K562 (cell line): ENCODE results near the gene MTMR10. TPM values are rescaled to one million over a fixed set of nuclear protein-coding genes. Genes with fewer than 3 reads are reported as not detected.

Source experiments
- ASH1L ChIP-seq: fragments of 450-650 bp; IDR thresholded peaks from 2 replicates; pipeline ENCODE4 v1.6.1; 2018; ENCODE audit warnings: borderline replicate concordance, mild to moderate bottlenecking, low read depth; ENCODE audit not compliant: partially characterized antibody
- HINFP ChIP-seq: fragments of 450-650 bp; conservative IDR thresholded peaks from 2 replicates; pipeline ENCODE4 v1.6.1; 2016; ENCODE audit warnings: missing genetic modification characterization, low read depth, mild to moderate bottlenecking, control low read depth, missing compliant biosample characterization
- HSF4 ChIP-seq: fragments of 250-450 bp; sonication (Bioruptor Pico); IDR thresholded peaks from 2 replicates; pipeline ENCODE4 v2.1.2; 2022; ENCODE audit warnings: mild to moderate bottlenecking, moderate library complexity, borderline replicate concordance
- POLR2AphosphoS5 ChIP-seq: IDR thresholded peaks from 2 replicates; pipeline ENCODE4 v1.6.1; 2011; ENCODE audit warnings: mild to moderate bottlenecking, low read depth, low read length, moderate library complexity; ENCODE audit not compliant: control insufficient read depth, insufficient read depth
- POLR2H ChIP-seq: IDR thresholded peaks from 2 replicates; pipeline ENCODE4 v1.6.1; 2016; ENCODE audit warnings: missing genetic modification characterization, low read depth, mild to moderate bottlenecking, control low read depth, missing compliant biosample characterization, moderate library complexity
- polyA plus RNA-seq, 8 experiments: library from polyadenylated mRNA; depleted of rRNA in 4 of 8; stranded (reverse) in 5 of 8; unstranded in 3 of 8; fragments of >200 nt; fragmentation: Nextera tagmentation in 2 of 8; fragmentation: Illumina TruSeq in 1 of 8; extraction: Ambion mirVana in 2 of 8; extraction: Trizol in 1 of 8; gene quantifications; 2 replicates each; pipeline versions ENCODE4 v1.2.1 to v1.2.3, GENCODE V29; 2011 to 2014; ENCODE audit warnings: inconsistent platforms in 1 of 8, missing spikeins in 1 of 8
- total RNA-seq, 7 experiments: library from RNA; depleted of rRNA in 6 of 7; stranded (reverse); fragments of >200 nt in 6 of 7; fragmentation: Illumina TruSeq in 2 of 7; extraction: Trizol in 2 of 7; gene quantifications; 2 replicates each; pipeline versions ENCODE4 v1.2.1 to v1.2.3, GENCODE V29; 2011 to 2021; ENCODE audit warnings: low replicate concordance in 1 of 7
- TF ChIP-seq, protein P1 (sequence below): IDR thresholded peaks from 2 replicates; pipeline ENCODE4 v1.6.1; 2014; ENCODE audit warnings: antibody characterized with exemption

Gene MTMR10
- total and polyA plus RNA-seq, 9 of the 15 experiments (the other 6 are each of a cell fraction or from before 2014, with no cell fraction given) = 1.6 to 6.8 (median 4.8) TPM

GRCh38 chr15:30958219-30958618 is 33.2 kb downstream of the MTMR10 start (continued):
- TF ChIP-seq HSF4 (CRISPR knock-in tag) (no peak), POLR2H (tag) (no peak), POLR2AphosphoS5 (no peak), ASH1L (no peak), HINFP (tag) (no peak)
- TF ChIP-seq, protein P1, sequence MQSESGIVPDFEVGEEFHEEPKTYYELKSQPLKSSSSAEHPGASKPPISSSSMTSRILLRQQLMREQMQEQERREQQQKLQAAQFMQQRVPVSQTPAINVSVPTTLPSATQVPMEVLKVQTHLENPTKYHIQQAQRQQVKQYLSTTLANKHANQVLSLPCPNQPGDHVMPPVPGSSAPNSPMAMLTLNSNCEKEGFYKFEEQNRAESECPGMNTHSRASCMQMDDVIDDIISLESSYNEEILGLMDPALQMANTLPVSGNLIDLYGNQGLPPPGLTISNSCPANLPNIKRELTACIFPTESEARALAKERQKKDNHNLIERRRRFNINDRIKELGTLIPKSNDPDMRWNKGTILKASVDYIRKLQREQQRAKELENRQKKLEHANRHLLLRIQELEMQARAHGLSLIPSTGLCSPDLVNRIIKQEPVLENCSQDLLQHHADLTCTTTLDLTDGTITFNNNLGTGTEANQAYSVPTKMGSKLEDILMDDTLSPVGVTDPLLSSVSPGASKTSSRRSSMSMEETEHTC = no peak
- TF ChIP-seq, all 486 proteins: peak for 0
